SK-MEL-5 (cell line): ENCODE measurements around the gene AP2A1. TPM values are rescaled to one million over a fixed set of nuclear protein-coding genes. Genes with fewer than 3 reads are reported as not detected.

Experiments
- DNase-seq: peaks from one replicate; pipeline ENCODE4 v3.0.0-alpha.2; 2016; ENCODE audit warnings: low read depth, low spot score
- in situ Hi-C: cut with HindIII; loops from 2 replicates; pipeline ENCODE4 v1.10.0; 2016; ENCODE audit warnings: low sequenced_read_pairs, high pct_unique_total_duplicates, low pct_unique_long_range_greater_than_20kb
- total RNA-seq: library from RNA; depleted of rRNA; stranded (reverse); fragments of >200 nt; shearing (Covaris generic); gene quantifications from 2 replicates; pipeline ENCODE4 v1.2.3, GENCODE V29; 2014

The AP2A1 gene
- total RNA-seq, 1 experiment from 2014 or later = 23.1 TPM

DNA sequence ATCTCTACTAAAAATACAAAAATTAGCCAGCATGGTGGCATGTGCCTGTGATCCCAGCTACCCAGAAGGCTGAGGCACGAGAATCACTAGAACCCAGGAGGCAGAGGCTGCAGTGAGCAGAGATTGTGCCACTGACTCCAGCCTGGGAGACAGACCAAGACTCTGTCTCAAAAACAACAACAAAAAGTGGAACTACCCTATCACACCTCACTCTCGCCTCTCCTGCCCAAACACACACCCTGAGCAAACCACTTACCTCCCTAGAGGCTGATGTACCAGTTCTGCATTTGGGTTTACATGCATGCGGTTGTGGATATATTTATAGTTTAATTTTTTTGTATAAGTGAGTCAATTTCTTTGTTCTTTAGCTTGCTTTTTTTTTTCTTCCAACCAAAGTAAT, 76.5 kb downstream of the AP2A1 start:
- in situ Hi-C loops = no loop called here
- DNase-seq = no peak

DNA sequence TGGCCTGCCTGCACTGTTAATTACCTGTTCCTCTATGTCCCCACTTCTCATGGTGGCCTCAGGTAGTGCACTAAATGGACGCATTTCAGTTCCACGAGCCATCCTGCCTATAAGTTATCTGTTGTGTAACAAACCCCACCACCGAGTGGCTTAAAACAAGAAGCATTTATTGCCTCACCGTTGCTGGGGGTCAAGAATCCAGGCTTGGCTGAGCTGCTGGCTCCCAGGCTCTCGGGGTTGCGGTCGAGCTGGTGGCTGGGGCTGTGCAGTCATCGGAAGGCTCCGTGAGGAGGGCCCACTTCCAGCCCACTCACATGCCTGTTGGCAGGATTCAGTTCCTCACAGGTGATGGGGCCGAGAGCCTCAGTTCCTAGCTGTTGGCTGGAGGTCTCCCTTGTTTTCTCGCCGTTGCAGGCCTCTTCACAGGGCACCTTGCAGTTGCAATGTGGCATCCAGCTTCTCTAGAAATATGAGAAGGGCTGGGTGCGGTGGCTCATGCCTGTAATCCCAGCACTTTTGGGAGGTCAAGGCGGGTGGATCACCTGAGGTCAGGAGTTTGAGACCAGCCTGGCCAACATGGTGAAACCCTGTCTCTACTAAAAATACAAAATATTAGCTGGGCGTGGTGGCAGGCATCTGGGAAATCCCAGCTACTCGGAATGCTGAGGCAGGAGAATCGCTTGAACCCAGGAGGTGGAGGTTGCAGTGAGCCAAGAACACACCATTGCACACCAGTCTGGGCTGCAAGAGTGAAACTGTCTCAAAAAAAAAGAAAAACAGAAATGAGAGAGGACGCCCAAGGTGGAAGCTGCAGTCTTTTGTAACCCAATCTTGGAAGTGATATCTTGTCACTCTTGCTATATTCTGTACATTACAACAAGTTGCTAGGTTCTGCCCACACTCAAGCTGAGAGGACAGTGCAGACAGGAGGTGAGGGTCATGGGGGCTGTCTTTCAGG, 77.6 kb downstream of the AP2A1 start:
- DNase-seq = no peak
- in situ Hi-C loops = no loop called here

DNA sequence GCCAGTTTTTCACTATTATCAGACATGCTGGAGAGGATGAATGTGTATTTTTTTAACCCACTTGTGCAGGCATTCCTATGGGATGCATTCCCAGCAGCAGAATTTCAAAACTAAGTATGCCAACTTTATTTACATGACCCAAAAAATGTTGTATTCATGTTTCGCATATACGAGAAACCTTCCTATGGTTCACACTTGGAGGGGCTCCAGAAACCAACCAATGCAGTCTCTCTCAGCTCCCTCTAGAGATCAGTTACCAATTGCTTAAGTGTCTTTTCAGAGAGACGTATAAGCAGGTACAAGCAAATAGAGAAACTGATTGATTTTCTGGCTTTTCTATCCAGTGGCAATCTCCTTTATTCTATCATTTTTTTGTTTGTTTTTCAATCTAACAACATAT, 78.6 kb downstream of the AP2A1 start:
- DNase-seq = no peak
- in situ Hi-C loops = no loop called here

DNA sequence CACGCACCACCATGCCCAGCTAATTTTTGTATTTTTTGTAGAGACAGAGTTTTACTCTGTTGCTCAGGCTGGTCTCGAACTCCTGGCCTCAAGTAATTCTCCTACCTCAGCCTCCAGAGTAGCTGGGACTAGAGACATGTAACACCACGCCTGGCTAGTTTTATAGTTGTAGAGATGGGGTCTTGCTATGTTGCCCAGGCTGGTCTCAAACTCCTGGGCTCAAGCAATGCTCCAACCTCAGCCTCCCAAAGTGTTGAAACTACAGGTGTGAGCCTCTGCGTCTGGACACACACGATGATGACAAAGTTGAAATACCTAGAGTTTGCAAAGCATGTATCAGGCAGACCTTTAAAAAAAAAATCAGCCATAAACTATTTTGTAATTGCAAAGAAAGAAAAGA, 79.6 kb downstream of the AP2A1 start:
- in situ Hi-C loops = no loop called here
- DNase-seq = no peak

DNA sequence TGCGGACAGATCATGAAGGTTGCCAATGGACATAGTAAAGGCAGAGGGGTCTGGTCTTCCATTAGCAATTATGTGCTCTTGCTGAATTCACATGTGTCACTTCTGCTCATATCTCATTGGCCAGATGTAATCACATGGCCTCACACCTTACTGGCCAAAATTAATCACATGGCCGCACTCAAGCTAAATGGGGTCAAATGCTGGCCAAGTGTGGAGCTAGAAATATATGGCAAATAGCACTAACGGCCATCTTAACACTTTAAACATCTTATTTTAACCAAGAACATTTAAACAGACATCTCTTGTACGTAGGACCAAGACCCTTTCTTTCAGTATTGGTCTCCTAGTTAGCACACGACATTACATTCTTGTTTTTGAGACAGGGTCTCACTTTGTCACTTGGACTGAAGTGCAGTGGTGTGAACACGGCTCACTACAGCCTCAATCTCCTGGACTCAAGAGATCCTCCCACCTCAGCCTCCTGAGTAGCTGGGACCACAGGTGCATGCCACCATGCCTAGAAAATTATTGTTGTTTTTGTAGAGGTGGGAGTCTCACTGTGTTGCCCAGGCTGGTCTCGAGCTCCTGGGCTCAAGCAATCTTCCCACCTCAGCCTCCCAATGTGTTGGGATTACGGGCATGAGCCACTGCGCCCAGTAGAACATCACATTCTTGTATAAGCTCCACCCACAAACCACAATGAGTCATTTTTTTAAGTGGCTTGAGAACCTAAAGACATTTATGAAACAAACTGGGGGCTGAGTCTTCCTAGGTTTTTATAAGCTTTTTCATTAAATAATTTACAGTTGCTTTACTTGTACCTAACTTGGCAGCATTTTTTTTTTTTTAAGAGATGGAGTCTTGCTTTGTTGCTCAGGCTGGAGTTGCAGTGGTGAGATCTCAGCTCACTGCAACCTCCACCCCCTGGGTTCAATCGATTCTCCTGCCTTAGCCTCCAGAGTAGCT, 81.2 kb downstream of the AP2A1 start:
- peak; percentile 24 for DNase-seq
- in situ Hi-C loops = no loop called here

DNA sequence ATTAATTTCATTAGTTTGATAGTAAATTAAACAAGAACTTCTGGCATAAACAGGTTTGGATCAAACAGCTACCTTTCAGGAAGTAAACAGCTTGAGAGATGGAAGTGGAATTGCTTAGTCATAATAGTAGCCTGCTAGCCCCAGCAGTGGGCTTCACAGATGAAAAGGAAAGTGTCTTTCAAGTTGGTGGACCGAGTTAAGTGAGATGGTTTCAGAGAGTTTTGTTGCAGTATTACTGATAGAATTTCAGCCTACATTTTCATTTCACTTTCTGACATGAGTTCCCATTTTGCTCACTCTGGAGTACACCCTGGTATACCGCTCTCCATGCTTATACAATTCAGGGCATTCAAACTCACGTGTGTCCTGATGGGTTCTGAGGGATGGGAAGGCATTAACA, 82.1 kb downstream of the AP2A1 start:
- in situ Hi-C loops = no loop called here
- no peak for DNase-seq

DNA sequence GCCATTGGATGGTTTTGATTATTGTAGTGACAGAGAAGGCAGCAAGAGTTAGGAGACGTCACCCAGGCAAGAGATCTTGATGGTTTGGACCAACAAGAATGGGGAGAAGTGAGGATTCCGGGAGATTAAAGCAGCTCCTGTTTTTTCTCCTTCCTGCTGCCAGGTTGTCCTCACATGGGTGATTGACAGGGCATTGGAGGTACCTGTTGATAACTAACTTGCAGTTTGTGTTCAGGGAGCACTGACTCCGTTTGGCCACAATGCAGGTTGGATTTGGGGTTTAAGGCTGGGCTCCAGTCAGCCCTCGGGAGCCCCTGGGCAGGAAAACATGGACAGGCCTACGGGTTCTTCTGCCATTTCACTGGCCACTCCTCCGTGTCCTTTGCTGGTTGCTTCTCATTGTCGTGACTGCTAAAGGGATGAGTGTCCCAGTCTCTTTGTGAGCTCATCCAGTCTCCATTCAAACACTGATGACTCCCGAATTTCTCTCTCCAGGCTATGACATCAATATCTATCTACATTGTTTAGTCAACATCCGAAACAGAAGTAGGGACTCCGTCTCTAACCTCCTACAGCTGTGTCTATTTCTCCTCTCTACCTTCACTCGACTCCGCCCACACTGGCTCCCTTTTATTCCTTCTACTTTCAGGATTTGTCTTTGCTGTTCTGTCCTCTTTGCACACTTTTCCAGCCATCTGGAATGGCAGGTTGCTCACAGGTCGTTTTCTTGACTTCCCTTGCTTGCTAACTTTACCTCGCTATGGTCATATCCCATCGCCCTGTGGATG, 82.8 kb downstream of the AP2A1 start:
- in situ Hi-C loops = no loop called here
- DNase-seq = no peak

DNA sequence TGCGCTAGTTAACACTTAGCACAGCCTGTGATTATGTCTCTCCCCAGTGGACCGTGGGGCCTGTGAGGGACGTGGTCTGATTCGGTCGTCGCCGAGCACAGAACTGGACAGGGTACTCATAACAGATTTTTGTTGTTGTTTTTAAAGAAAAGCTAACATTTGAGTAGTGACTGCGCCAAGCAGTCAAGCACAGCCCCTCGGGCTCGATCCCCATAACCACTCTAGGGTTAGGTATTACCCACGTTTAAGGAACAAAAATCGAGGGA, 83.4 kb downstream of the AP2A1 start:
- in situ Hi-C loops = no loop called here
- no peak for DNase-seq

DNA sequence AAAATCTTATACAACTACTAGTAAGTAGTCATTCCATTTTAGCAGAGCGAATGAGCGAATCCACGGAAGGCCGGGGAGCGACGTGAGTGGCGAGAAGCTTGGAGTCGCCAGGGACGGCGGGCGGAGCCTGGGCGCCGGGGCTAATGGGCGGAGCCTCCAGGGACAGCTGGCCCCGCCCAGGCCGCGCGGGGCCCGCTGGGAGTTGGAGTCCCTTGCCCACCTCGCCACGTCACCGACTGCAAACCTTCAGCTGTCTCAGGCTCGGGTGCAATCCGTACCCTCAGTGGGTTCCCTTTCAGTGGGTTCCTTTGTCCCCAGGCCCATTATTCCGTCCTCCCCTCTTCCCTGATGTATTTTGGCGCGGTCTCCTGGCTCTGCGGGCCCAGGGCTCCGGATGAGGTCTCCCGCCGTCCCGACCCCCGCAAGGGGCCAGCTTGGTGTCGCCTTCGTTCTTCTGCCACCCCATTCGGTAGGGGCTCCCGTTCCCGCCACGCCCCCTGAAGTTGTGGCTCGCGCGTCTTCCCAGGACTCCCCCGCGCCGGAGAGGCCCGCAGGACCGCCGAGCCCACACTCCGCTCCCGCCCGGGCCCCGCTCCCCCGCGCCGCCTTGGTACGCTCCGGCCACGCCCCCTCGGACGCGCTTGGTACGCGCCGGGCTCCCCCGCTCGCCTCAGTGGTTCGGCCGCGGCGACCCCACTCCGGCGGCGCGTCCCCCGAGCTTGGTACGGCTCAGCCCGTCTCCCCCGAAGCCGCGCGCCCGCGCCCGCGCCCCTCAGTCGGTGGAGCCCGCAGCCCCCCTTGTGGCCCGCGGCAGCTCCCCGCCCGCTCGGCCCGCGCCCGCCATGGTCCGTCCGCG, 83.9 kb downstream of the AP2A1 start, which contains the start of gene PTOV1:
TSS of gene PTOV1 (plus strand) at position 673 of the 856 bp plus-strand sequence.
- DNase-seq = peak; percentile 86
- in situ Hi-C loops = no loop called here

DNA sequence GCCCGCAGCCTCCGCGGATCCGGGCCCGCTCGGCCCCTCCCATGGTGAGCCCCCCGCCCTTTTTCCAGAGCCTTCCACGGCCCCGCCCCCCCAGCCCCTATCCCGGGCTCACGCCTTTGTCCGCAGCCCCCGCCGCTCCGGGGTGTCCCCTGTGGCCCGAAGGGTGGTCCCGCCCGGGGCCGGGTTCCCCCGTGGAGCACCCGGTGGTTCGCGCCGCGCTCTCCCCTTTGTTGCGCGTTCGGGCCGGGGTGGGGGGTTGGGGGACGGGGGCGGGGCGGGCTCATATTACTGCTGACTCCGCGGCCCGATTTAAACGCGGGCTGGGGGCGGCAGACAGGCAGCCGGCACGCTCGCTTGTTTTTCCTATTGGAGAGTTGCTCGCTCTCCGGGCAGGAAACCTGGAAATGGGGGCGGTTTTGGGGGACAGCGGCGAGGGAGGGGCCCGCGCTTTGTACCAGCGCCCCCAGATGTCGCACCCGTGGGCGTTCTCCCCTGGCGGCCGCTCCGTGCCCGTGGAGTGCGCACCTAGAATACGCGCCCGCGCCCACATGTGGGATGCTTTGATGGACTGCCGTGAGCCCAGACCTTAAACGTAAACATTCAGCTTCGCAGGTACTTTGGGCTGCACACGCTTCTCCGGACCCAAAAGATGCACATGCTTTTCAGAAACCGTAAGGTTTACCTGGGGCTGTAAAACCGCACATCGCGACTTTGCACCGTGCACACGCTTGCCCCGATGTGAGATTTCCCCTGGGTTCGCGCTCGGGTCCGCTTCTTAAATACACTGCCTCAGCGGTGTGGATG, 84.9 kb downstream of the AP2A1 start:
- no peak for DNase-seq
- in situ Hi-C loops = no loop called here

DNA sequence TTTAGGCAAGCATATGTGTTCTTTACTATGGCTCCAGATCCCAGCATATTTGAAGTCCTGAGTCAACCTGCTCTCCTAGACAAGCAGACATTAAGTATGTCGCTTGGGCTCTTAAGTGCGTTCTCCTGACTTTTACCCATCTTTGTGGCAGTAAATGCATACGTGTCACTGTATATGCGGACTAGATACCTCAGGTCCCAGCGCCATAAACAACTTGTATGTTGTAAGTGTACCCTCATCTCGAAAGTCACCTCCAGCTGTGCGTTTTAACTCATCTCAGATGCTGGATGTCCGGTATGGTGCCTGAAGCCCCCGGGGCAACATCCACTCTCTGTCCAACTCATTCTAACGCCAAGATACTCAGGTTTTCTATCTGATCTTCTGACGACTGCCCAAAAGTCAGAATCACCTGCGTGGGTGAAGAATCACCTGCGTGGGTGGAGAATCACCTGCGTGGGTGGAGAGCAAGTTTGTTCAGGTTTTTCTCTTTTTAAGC, 85.9 kb downstream of the AP2A1 start:
- DNase-seq = no peak
- in situ Hi-C loops = no loop called here

DNA sequence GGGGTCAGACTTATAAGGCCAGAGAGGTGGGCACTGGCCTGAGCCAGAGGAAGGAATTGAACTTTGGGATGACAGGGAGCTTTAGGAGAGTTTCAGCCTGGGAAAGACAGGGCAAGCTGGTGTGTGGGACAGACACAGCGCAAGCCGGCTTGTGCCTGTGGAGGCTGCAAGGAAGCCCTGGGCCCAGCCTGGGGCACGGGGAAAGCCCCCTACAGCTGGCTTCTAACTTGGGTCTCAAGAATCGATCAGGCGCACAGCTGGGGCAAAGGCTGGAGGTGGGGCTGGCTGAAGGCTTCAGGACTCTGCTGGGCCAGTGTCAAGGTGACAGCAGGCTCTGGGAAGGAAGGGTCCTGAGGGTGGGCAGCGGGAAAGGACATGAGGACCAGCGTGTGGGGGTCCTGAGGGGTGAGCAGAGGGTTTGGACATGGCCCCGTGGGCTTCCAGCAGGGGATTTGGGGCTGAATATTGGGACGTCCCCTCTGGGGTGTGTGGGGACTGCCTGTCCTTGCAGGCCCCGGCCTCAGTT, 87.1 kb downstream of the AP2A1 start:
- in situ Hi-C loops = no loop called here
- no peak for DNase-seq

DNA sequence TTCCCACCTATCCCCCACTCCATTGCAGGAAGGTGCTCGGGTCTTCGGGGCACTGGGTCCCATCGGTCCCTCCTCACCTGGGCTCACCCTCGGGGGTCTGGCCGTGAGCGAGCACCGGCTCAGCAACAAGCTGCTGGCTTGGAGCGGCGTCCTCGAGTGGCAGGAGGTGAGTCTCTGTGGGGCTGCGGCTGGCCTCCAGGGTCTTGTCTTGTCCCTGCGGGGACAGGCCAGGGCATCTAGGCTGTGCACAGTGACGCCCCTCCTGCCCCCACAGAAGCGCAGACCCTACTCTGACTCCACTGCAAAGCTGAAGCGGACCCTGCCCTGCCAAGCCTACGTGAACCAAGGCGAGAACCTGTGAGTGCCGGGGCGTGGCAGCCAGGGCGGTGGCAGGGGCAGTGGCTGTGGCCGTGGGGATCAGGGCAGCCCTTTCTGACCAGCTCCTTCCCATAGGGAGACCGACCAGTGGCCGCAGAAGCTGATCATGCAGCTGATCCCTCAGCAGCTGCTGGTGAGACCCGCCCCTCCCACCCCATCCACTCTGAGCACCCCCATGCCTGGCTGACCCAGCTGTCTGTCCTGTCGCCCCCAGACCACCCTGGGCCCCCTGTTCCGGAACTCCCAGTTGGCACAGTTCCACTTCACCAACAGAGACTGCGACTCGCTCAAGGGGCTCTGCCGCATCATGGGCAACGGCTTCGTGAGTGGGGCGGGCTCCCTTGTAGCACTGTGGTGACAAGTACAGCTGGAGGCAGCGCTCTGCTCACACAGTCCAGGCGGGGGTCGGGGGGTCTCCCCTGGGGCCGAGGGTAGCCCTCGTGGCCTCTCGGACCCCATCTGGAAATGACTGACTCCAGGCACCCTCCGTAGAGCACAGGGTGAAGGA, 87.8 kb downstream of the AP2A1 start:
- DNase-seq = no peak
- in situ Hi-C loops = no loop called here

DNA sequence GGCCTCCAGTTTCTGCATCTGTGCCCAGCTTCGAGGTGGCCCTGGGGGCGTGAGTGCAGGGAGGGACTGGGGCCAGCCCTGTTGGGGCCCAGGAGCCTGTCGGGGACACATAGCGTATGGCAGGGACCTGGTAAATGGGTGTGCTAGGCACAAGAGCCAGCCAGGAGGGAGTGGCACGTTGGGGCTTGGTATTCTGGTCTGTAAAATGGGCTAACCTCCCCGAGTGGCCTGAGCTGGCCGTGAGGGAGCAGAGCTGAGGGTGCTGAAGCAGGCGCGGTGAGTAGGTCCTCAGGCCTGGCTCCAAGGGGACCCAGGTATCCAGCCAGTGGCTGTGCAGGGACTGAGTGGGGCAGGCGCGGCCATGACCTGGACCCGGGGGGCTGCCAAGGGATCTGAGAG, 88.5 kb downstream of the AP2A1 start:
- in situ Hi-C loops = no loop called here
- no peak for DNase-seq
